GM19328 (cell line): ENCODE results near the gene NEDD4.
"Not testable (repeated sequence)": the region's sequence is repeated elsewhere in the genome, so short reads cannot be mapped to it uniquely, and the experiment has no call there.

Experiments used
- ATAC-seq: cut with Tn5 transposase; IDR thresholded peaks from one replicate; pipeline ENCODE4 v1.9.1; 2021; ENCODE audit warnings: mild to moderate bottlenecking, moderate library complexity; ENCODE audit not compliant: unreplicated experiment

The NEDD4 gene

GRCh38 chr15:55834331-55834730, 159.1 kb downstream of the NEDD4 start:
- ATAC-seq: no peak

GRCh38 chr15:55829826-55830225, 163.6 kb downstream of the NEDD4 start:
- no peak for ATAC-seq

DNA sequence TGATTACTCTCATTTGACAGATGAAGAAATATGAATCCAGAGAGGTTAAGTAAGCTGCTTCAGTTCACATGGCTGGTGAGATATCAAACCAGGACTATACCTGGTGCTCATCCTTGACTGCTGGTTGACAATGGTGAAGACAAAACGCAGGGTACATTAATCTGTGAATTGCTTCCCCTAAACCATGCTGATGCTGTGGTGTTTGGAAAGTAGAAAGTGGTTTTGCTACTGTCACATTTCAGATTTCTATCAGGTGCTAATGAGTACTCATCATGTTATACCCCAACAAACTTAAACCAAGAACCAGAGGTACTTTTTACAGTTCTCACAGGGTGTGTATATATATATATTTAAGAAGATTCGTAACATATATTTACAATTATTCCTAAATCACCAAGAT, 165.5 kb downstream of the NEDD4 start:
- no peak for ATAC-seq

DNA sequence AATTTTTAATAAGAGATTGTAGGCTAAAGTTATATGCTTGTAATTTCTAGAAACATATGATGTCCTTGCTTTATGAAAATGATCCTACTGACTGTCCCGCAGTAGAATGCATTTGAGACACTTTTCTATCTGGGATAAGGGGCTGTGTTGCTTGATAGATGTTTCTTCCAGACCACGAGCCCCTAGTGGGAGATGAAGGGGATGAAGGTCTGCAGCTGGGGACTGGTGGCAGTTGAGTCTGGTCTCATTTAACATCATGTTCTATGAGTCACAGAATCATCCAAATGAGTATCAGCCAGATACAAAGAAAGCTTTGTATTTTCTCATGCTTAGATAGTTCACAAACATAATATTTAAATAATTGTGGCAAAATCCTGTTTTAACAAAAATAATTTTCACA, 166.2 kb downstream of the NEDD4 start:
- no peak for ATAC-seq

DNA sequence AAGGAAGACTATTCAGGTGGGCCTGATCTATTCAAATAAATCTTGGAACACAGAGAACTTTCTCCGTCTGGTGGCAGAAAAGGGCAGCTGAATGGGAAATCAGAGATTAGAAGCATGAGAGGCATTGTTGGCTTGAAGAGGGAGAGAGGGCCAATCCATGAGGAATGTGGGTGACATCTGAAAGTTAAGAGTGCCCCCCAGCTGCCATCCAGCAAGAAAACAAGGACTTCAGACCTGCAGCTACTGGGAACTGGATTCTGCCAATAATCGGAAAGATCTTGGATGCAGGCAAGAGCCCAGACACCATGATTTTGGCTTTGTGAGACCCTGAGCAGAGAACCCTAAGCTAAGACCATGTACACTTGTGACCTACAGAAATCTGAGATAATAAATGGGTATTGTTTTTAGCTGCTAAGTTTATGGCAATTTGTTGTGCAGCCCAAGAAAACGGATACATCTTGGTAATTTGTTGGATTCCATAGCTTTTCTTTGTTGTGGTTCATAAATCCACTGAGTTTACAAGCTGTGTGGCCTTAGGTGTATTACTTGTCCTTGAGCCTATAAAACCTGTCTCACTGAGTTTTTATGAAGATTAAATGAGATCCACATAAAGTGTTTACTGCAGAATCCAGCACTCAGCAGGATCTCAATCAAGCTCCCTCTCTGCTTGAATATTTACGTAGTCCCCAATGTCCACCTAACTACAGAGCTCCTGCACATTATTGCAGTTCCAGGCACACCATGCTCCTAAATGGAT, 168.4 kb downstream of the NEDD4 start:
- ATAC-seq: no peak

GRCh38 chr15:55823699-55824340, 169.6 kb downstream of the NEDD4 start:
- no peak for ATAC-seq

DNA sequence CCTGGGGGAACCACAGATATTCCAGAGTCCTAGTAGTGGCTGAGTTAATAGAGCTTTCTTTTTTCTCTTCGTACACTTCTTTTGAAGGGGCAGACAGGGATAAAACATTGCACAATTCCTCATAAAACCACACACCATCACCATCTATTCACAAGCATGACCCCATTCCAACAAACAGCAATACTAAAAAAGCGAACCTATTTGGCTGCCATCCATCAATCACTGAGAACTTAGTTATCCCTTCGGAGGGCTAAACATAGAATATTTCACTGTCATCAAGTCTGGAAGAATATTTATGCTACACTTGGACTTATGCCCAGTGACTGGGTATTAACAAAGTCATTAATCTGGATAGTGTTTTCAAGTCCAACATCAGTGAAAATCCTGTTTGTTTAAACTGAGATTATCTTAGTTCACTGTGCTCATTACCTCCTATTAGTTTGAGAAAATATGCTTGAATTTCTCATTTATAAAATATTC, 170.2 kb downstream of the NEDD4 start:
- ATAC-seq: no peak

DNA sequence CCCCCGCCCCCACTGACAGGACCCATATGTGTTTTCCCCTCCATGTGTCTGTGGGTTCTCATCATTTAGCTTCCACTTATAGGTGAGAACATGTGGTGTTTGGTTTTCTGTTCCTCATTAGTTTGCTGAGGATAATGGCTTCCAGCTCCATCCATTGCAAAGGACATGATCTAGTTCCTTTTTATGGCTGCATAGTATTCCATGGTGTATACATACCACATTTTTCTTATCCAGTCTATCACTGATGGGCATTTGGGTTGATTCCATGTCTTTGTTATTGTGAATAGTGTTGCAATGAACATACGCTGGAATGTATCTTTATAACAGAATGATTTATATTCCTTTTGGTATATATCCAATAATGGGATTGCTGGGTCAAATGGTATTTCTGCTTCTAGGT, 171.7 kb downstream of the NEDD4 start:
- not testable (repeated sequence) for ATAC-seq

GRCh38 chr15:55820043-55820442, 173.4 kb downstream of the NEDD4 start:
- ATAC-seq: no peak

DNA sequence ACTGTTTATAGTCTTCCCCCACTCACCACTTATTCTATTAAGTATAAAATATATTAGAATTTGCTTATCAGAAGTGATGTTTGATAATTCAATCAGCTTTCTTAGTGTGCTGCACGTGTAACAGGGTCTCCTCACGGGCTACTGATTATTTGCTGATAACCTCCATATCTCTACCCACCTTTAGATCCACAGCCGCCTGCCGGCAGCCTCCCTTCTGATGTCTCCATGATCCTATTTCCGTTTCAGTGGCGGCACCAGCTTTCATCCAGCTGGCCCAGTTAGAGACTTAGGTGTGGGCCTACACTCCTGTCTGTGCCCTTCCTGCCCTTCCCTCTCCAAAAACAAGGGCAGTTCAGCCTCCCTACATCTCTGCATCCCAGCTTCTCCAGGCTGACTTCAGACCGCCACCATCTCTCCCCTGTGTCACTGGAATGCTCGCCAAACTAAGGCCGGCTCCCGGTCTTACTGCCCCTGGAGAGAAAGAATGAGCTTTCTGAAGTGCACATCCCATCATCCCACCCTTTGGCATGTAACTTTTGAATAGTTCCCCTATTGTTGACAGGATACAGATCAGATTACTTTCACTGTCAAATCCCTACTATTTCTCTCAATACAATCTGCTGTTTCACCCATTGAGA, 173.9 kb downstream of the NEDD4 start:
- no peak for ATAC-seq

GRCh38 chr15:55816017-55816416, 177.4 kb downstream of the NEDD4 start:
- no peak for ATAC-seq

- ATAC-seq: no peak
Measured at GRCh38 chr15:55802600-55803376, 190.6 kb downstream of the NEDD4 start.

DNA sequence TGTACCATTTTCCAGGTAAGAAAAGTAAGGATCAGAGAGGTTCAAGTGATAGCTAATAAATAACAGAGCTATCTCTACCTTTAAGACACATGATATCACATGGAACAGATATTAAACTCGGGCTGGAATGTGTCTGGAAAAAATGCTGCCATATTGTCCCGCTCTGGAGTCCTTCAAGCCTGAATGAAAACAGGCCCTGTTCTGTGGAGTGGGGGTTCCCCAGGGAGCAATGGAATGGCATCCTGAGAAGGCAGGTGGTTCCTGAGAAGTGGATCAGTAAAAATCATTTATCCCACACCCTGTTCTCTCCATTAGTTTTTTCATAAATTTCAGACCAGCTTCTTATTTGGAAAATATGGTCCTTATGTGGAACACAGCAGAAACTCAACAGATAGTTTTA, 193.2 kb downstream of the NEDD4 start:
- ATAC-seq: no peak

GRCh38 chr15:55799291-55800212, 193.9 kb downstream of the NEDD4 start:
- no peak for ATAC-seq

- ATAC-seq: no peak
Measured at GRCh38 chr15:55796321-55796965, 197.0 kb downstream of the NEDD4 start.

DNA sequence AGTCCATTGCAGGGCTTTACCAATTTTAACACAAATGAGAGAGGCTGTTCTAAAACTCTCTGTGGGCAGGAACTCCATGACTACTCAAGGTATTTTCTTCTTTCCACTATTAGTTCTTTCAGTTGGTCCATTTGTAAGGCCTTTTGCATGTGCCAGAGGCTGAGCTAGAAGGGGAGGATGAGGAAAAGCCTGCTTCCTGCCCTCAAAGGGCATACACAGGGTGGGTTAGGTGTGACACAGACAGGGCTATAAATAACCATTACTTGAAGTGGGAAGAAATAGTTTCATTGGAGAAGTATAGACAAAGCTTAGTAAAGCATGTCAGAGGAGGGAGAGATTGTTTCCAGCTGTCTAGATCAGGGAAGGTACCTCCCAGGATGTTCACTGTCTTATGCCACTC, 198.4 kb downstream of the NEDD4 start:
- ATAC-seq: no peak

DNA sequence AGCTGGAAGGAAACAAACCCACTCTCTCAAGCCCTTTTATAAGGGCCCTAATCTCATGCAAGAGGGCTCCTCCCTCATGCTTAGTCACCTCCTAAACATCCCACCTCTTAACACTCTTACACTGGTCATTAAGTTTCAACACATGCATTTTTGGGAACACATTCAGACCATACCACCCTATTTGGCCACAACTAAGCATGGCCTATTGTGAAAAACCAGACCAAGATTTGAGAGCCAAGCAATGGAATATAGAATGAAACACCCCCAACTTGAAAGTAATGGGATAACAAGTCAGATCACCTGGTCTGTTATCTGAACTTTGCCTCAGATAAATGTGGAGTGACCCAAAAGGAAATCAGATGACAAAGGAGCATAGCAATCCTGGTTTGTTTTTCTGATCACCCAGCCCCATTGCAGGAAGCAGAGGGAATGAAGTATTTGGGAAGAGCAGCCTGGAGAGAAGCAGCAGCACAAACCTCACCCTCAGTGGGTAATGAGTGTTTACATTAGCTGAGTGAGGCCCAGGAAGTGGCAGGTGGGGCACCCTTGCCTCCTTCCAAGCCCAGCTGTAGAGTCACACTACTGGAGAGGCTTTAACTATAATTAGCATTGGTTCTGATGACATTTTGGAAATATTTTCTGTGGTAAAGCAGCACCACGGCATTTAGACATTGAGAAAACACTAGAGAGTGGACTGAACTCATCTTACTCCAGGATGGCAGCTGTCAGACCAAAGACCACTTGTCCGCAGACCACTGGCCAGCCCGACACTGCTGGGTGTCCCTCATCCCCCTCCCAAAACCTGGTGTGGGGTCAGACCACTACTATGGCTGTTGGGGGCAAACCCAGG, 201.6 kb downstream of the NEDD4 start:
- no peak for ATAC-seq

DNA sequence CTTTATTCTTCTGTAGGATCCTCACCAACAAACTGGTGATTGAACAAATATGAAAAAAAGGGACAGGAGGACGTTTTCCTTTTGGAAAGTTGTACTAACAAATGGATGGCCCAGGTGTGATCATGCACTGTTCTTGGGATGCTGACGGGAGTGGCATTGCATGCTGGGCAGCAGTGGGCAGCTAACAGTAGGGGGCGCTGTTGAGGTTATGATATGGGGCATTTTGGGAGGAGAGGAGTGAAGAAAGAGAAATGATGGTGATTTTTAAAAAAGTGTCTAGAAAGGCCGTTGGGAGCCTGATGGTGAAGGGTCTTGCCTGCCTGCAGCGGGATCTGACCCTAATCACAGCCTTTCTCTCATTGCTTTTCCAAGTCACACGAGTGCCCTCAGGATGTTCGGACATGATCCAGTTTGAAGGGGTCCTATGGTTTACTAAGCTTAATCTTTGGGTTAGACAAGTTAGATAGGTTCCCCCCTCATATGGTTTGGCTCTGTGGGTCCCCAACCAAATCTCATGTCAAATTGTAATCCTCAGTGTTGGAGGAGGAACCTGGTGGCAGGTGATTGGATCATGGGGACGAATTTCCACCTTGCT, 204.2 kb downstream of the NEDD4 start:
- ATAC-seq: no peak
